HCT116 (cell line): ENCODE measurements around the gene CHSY3. TPM values are rescaled to one million over a fixed set of nuclear protein-coding genes. Genes with fewer than 3 reads are reported as not detected.

Source experiments
- ATAC-seq: fragments of 200-7000 bp; cut with Tn5 transposase; 2 replicates; pipeline ENCODE4 v1.9.1; 2020; ENCODE audit warnings: mild to moderate bottlenecking, moderate library complexity
- BruUV-seq: library from RNA; stranded (reverse); fragments of 400-500 nt; replicated peaks from 2 replicates; lab custom pipeline; 2021; lab: Mats Ljungman, UMichigan
- CTCF ChIA-PET: fragments of 300-600 bp; sonication (Branson Sonifier 250); formaldehyde crosslinking; loops from one replicate; lab custom pipeline; 2021; ENCODE audit warnings: antibody characterized with exemption; lab: Charles Lee
- POLR2A ChIA-PET: fragments of 300-600, 350-600 bp; sonication (Branson Sonifier 250); formaldehyde crosslinking; loops from one replicate; lab custom pipeline; 2021; ENCODE audit warnings: antibody characterized with exemption; lab: Charles Lee
- RAD21 ChIA-PET, 2 experiments: fragments of 300-600 bp; sonication (Branson Sonifier 250); formaldehyde crosslinking; loops; one replicate each; lab custom pipeline; 2023; ENCODE audit warnings: low total read pairs in 2 of 2; ENCODE audit not compliant: uncharacterized antibody in 2 of 2, unreplicated experiment in 2 of 2, low non-redundant PET in 1 of 2; lab: Charles Lee
- DNase-seq: peaks from one replicate; pipeline ENCODE4 v3.0.0-alpha.2; 2010; ENCODE audit warnings: low read depth, low spot score
- H2AFZ ChIP-seq: fragments of 200-600 bp; shearing (Covaris generic), sonication (generic); 2 replicates; pipeline ENCODE4 v1.6.1; 2017; ENCODE audit warnings: low read depth, mixed run types, mixed read lengths, antibody characterized with exemption, low read length; ENCODE audit not compliant: poor library complexity, severe bottlenecking
- H3K27ac ChIP-seq: 2 replicates; pipeline ENCODE4 v1.5.1; 2012; ENCODE audit warnings: low read depth, low read length
- H3K27me3 ChIP-seq: fragments of 200-600 bp; sonication (generic); 2 replicates; pipeline ENCODE4 v1.6.1; 2016; ENCODE audit warnings: mixed run types, low read length, mixed read lengths; ENCODE audit not compliant: insufficient read depth
- H3K36me3 ChIP-seq, 2 experiments: fragments of 200-500 bp in 1 of 2; fragments of 200-600 bp in 1 of 2; sonication (Bioruptor generic) in 1 of 2; sonication (generic) in 1 of 2; 2 replicates each; pipeline versions ENCODE4 v1.5.1 to v1.6.1; 2014 to 2016; ENCODE audit warnings: low read length in 2 of 2, inconsistent platforms in 1 of 2, mixed read lengths in 1 of 2, mixed run types in 1 of 2; ENCODE audit not compliant: insufficient read depth in 2 of 2, control insufficient read depth in 1 of 2
- H3K4me1 ChIP-seq, 2 experiments: fragments of 200-600 bp in 1 of 2; sonication (generic) in 1 of 2; 2 replicates each; pipeline versions ENCODE4 v1.5.1 to v1.6.1; 2012 to 2017; ENCODE audit warnings: low read length in 2 of 2, inconsistent platforms in 1 of 2, mild to moderate bottlenecking in 1 of 2, mixed read lengths in 1 of 2, mixed run types in 1 of 2, moderate library complexity in 1 of 2; ENCODE audit not compliant: insufficient read depth in 2 of 2, control insufficient read depth in 1 of 2
- H3K4me2 ChIP-seq: fragments of 200-600 bp; sonication (generic); 2 replicates; pipeline ENCODE4 v1.6.1; 2017; ENCODE audit warnings: mixed run types, low read length, mixed read lengths
- H3K4me3 ChIP-seq, 2 experiments: fragments of 200-600 bp in 1 of 2; sonication (generic) in 1 of 2; replicated peaks in 1 of 2; 2 replicates each; pipeline ENCODE4 v1.5.1; 2011 to 2016; ENCODE audit warnings: low read length in 2 of 2, control low read depth in 1 of 2, low read depth in 1 of 2, mild to moderate bottlenecking in 1 of 2, mixed read lengths in 1 of 2, mixed run types in 1 of 2
- H3K79me2 ChIP-seq: fragments of 200-600 bp; sonication (generic); 2 replicates; pipeline ENCODE4 v1.6.1; 2017; ENCODE audit warnings: mild to moderate bottlenecking, mixed run types, low read length, moderate library complexity, mixed read lengths; ENCODE audit not compliant: insufficient read depth
- H3K9ac ChIP-seq: fragments of 200-600 bp; sonication (generic); 2 replicates; pipeline ENCODE4 v1.6.1; 2016; ENCODE audit warnings: low read length, mixed read lengths
- H3K9me2 ChIP-seq: fragments of 200-600 bp; sonication (generic), shearing (Covaris generic); 2 replicates; pipeline ENCODE4 v1.6.1; 2017; ENCODE audit warnings: mixed run types, mild to moderate bottlenecking, moderate library complexity; ENCODE audit not compliant: insufficient read depth
- H3K9me3 ChIP-seq, 2 experiments: fragments of 200-500 bp in 1 of 2; fragments of 200-600 bp in 1 of 2; sonication (Bioruptor generic) in 1 of 2; sonication (generic) in 1 of 2; 2 replicates each; pipeline ENCODE4 v1.6.1; 2014 to 2017; ENCODE audit warnings: low read length in 2 of 2, mixed read lengths in 2 of 2, inconsistent platforms in 1 of 2, low read depth in 1 of 2, mild to moderate bottlenecking in 1 of 2, mixed run types in 1 of 2, moderate library complexity in 1 of 2; ENCODE audit not compliant: control insufficient read depth in 1 of 2, insufficient read depth in 1 of 2
- H4K20me1 ChIP-seq: fragments of 200-600 bp; sonication (generic), shearing (Covaris generic); 2 replicates; pipeline ENCODE4 v1.6.1; 2017; ENCODE audit warnings: mixed run types, mild to moderate bottlenecking, moderate library complexity; ENCODE audit not compliant: insufficient read depth
- CEBPB ChIP-seq: IDR thresholded peaks from 2 replicates; pipeline ENCODE4 v1.6.1; 2012; ENCODE audit warnings: low read depth
- EZH2 ChIP-seq: fragments of 200-600 bp; sonication (generic); IDR thresholded peaks from 2 replicates; pipeline ENCODE4 v1.6.1; 2017; ENCODE audit warnings: antibody characterized with exemption, mixed run types
- EZH2phosphoT487 ChIP-seq: fragments of 200-600 bp; IDR thresholded peaks from 2 replicates; pipeline ENCODE4 v1.6.1; 2018; ENCODE audit warnings: antibody characterized with exemption, borderline replicate concordance
- POLR2A ChIP-seq: IDR thresholded peaks from 2 replicates; pipeline ENCODE4 v1.7.0; 2011; ENCODE audit warnings: borderline replicate concordance; ENCODE audit not compliant: insufficient read depth, insufficient read length; ENCODE audit errors: extremely low read depth
- intact Hi-C: fragments of 100-400 bp; cut with micrococcal nuclease; formaldehyde crosslinking; loops from 2 replicates; pipeline ENCODE4 v1.10.0; 2022
- total RNA-seq: library from RNA; stranded (reverse); gene quantifications from one replicate; pipeline ENCODE4 v1.2.1, GENCODE V29; 2021; ENCODE audit not compliant: unreplicated experiment
- TF ChIP-seq, protein P1 (sequence below): IDR thresholded peaks from 2 replicates; pipeline ENCODE4 v1.6.1; 2011; ENCODE audit warnings: mild to moderate bottlenecking, low read length, moderate library complexity; ENCODE audit not compliant: insufficient replicate concordance; ENCODE audit errors: extremely low read depth
- TF ChIP-seq, protein P2 (sequence below): IDR thresholded peaks from 2 replicates; pipeline ENCODE4 v1.6.1; 2012; ENCODE audit warnings: low read depth

CHSY3 gene
- total RNA-seq, 1 experiment from 2014 or later = 2.3 TPM

DNA sequence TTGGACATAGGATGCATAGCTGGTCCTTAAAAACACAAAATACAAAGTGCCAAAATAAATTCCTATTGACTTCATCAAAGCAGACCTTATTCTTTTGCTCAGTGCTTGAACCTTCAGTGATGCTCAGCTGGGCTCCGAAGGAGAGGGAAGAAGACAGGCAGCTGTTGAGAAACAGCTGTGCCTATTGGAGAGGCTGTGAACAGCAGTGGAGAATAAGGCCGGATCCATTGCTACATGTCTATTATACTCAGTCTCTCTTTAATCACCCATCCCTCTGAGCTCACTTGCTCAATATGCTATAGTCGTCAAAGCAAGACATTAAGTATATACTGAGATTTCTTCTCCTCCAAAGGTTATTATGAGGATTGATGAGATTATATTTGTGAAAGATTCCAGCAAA is 174.4 kb downstream of the CHSY3 start:
- ChIA-PET POLR2A (no interaction called here), CTCF (no interaction called here), RAD21 (interaction anchor here in 1 of 2 experiments (0.7 kb wide), 1 partner anchor 14 kb away, joined by 3 read pairs; no protein-coding TSS in a partner anchor)
- no peak overlapping the region for H2AFZ ChIP-seq
- no peak overlapping the region for H3K4me2 ChIP-seq
- intact Hi-C loops = no loop called here
- H3K9ac ChIP-seq = no peak overlapping the region
- H3K4me3 ChIP-seq = no peak overlapping the region
- no peaks in the 10 kb centered on the region for H3K36me3 ChIP-seq
- no peaks in the 10 kb centered on the region for H3K79me2 ChIP-seq
- H3K9me3 ChIP-seq = no peaks in the 10 kb centered on the region
- no peaks in the 10 kb centered on the region for H4K20me1 ChIP-seq
- TF ChIP-seq POLR2A (no peak), EZH2 (no peak), EZH2phosphoT487 (no peak), CEBPB (no peak)
- TF ChIP-seq, protein P1, sequence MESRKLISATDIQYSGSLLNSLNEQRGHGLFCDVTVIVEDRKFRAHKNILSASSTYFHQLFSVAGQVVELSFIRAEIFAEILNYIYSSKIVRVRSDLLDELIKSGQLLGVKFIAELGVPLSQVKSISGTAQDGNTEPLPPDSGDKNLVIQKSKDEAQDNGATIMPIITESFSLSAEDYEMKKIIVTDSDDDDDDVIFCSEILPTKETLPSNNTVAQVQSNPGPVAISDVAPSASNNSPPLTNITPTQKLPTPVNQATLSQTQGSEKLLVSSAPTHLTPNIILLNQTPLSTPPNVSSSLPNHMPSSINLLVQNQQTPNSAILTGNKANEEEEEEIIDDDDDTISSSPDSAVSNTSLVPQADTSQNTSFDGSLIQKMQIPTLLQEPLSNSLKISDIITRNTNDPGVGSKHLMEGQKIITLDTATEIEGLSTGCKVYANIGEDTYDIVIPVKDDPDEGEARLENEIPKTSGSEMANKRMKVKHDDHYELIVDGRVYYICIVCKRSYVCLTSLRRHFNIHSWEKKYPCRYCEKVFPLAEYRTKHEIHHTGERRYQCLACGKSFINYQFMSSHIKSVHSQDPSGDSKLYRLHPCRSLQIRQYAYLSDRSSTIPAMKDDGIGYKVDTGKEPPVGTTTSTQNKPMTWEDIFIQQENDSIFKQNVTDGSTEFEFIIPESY = no peak
- TF ChIP-seq, protein P2, sequence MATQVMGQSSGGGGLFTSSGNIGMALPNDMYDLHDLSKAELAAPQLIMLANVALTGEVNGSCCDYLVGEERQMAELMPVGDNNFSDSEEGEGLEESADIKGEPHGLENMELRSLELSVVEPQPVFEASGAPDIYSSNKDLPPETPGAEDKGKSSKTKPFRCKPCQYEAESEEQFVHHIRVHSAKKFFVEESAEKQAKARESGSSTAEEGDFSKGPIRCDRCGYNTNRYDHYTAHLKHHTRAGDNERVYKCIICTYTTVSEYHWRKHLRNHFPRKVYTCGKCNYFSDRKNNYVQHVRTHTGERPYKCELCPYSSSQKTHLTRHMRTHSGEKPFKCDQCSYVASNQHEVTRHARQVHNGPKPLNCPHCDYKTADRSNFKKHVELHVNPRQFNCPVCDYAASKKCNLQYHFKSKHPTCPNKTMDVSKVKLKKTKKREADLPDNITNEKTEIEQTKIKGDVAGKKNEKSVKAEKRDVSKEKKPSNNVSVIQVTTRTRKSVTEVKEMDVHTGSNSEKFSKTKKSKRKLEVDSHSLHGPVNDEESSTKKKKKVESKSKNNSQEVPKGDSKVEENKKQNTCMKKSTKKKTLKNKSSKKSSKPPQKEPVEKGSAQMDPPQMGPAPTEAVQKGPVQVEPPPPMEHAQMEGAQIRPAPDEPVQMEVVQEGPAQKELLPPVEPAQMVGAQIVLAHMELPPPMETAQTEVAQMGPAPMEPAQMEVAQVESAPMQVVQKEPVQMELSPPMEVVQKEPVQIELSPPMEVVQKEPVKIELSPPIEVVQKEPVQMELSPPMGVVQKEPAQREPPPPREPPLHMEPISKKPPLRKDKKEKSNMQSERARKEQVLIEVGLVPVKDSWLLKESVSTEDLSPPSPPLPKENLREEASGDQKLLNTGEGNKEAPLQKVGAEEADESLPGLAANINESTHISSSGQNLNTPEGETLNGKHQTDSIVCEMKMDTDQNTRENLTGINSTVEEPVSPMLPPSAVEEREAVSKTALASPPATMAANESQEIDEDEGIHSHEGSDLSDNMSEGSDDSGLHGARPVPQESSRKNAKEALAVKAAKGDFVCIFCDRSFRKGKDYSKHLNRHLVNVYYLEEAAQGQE = no peak
- BruUV-seq = no TSS peak
- DNase-seq (no peak), ATAC-seq (no peak)
- H3K27me3 ChIP-seq = no peaks in the 10 kb centered on the region
- no peak overlapping the region for H3K27ac ChIP-seq
- no peaks in the 10 kb centered on the region for H3K9me2 ChIP-seq
- no peaks in the 10 kb centered on the region for H3K4me1 ChIP-seq
